B cell (primary cell): ENCODE measurements around the gene LSP1. TPM values are rescaled to one million over a fixed set of nuclear protein-coding genes. Genes with fewer than 3 reads are reported as not detected.

Experiments
- ATAC-seq: fragments of 200-7000 bp; cut with Tn5 transposase; one replicate; pipeline ENCODE4 v1.10.0; 2021; ENCODE audit warnings: low read depth, mild to moderate bottlenecking, moderate number of reproducible peaks, moderate library complexity
- CTCF ChIA-PET: fragments of 350-600 bp; sonication (Branson Sonifier 250); formaldehyde crosslinking; loops from one replicate; lab custom pipeline; 2021; ENCODE audit warnings: antibody characterized with exemption, inconsistent platforms; lab: Charles Lee
- POLR2A ChIA-PET: fragments of 350-600 bp; sonication (Branson Sonifier 250); formaldehyde crosslinking; loops from one replicate; lab custom pipeline; 2021; ENCODE audit warnings: antibody characterized with exemption; lab: Charles Lee
- DNase-seq: peaks from one replicate; pipeline ENCODE4 v3.0.0; 2013
- H2AFZ ChIP-seq: 2 replicates; pipeline ENCODE4 v1.6.1; 2012; ENCODE audit warnings: mild to moderate bottlenecking, low read depth, low read length; ENCODE audit not compliant: insufficient read depth, poor library complexity, severe bottlenecking
- H3K27ac ChIP-seq, 2 donors: 1 replicate in 1 of 2; 2 replicates in 1 of 2; pipeline ENCODE4 v1.5.1; 2012 to 2013; ENCODE audit warnings: low read length in 2 of 2, mild to moderate bottlenecking in 2 of 2, moderate library complexity in 1 of 2
- H3K27me3 ChIP-seq, 4 experiments: fragments of 200-600 bp in 1 of 4; sonication (generic) in 1 of 4; replicated peaks in 1 of 4; 1 replicate in 2 of 4; 2 replicates in 2 of 4; pipeline versions ENCODE4 v1.6.1 to v1.7.0; 2013 to 2016; ENCODE audit warnings: low read length in 3 of 4, mild to moderate bottlenecking in 2 of 4, mixed read lengths in 1 of 4, moderate library complexity in 1 of 4; ENCODE audit not compliant: insufficient read depth in 4 of 4, control insufficient read depth in 3 of 4; ENCODE audit errors: control extremely low read depth in 1 of 4
- H3K36me3 ChIP-seq, 2 experiments: replicated peaks in 1 of 2; 1 replicate in 1 of 2; 2 replicates in 1 of 2; pipeline versions ENCODE4 v1.6.1 to v1.7.1; 2013; ENCODE audit warnings: low read length in 1 of 2; ENCODE audit not compliant: insufficient read depth in 2 of 2, control insufficient read depth in 1 of 2; ENCODE audit errors: control extremely low read depth in 1 of 2, extremely low read depth in 1 of 2
- H3K4me1 ChIP-seq, 2 donors: fragments of 200-600 bp in 1 of 2; sonication (generic) in 1 of 2; 1 replicate in 1 of 2; 2 replicates in 1 of 2; pipeline versions ENCODE4 v1.5.1 to v1.6.1; 2013 to 2017; ENCODE audit warnings: low read length in 2 of 2; ENCODE audit not compliant: control insufficient read depth in 2 of 2, insufficient read depth in 2 of 2
- H3K4me2 ChIP-seq: replicated peaks from 2 replicates; pipeline ENCODE3; 2012; ENCODE audit warnings: mild to moderate bottlenecking, low read depth, low read length; ENCODE audit not compliant: poor library complexity, severe bottlenecking
- H3K4me3 ChIP-seq, 5 experiments: fragments of 200-600 bp in 1 of 5; sonication (generic) in 1 of 5; 1 replicate in 3 of 5; 2 replicates in 2 of 5; pipeline versions ENCODE4 v1.5.1 to v1.7.0; 2011 to 2016; ENCODE audit warnings: low read length in 4 of 5, mild to moderate bottlenecking in 4 of 5, low read depth in 2 of 5, control low read depth in 1 of 5, moderate library complexity in 1 of 5; ENCODE audit not compliant: insufficient read depth in 1 of 5; ENCODE audit errors: control extremely low read depth in 1 of 5, extremely low read depth in 1 of 5
- H3K79me2 ChIP-seq: fragments of 200-600 bp; sonication (generic); one replicate; pipeline ENCODE4 v1.6.0; 2016; ENCODE audit warnings: low read length; ENCODE audit not compliant: control insufficient read depth, insufficient read depth
- H3K9ac ChIP-seq: fragments of 200-600 bp; sonication (generic); 2 replicates; pipeline ENCODE4 v1.6.1; 2017; ENCODE audit warnings: mild to moderate bottlenecking, low read length, moderate library complexity
- H3K9me3 ChIP-seq, 3 donors: one replicate each; pipeline versions ENCODE4 v1.6.1 to v1.7.1; 2013; ENCODE audit warnings: low read length in 2 of 3; ENCODE audit not compliant: control insufficient read depth in 2 of 3, insufficient read depth in 1 of 3; ENCODE audit errors: control extremely low read depth in 1 of 3
- H4K20me1 ChIP-seq: 2 replicates; pipeline ENCODE4 v1.6.0; 2012; ENCODE audit warnings: mild to moderate bottlenecking, low read length; ENCODE audit not compliant: insufficient read depth, control insufficient read depth, poor library complexity, severe bottlenecking
- H3K27ac Mint-ChIP-seq: one replicate; pipeline ENCODE4 v1.8.0; 2021; ENCODE audit warnings: mixed read lengths
- H3K27me3 Mint-ChIP-seq: one replicate; pipeline ENCODE4 v1.8.0; 2021; ENCODE audit warnings: mixed read lengths
- H3K4me1 Mint-ChIP-seq: one replicate; pipeline ENCODE4 v1.8.0; 2021; ENCODE audit warnings: mixed read lengths
- H3K4me3 Mint-ChIP-seq: one replicate; pipeline ENCODE4 v1.8.0; 2021; ENCODE audit warnings: mixed read lengths
- H3K9me3 Mint-ChIP-seq: one replicate; pipeline ENCODE4 v1.8.0; 2022; ENCODE audit warnings: mixed read lengths; ENCODE audit not compliant: insufficient read depth
- EZH2 ChIP-seq: IDR thresholded peaks from 2 replicates; pipeline ENCODE4 v1.6.1; 2012; ENCODE audit warnings: borderline replicate concordance, low read depth, mild to moderate bottlenecking, moderate library complexity, low read length; ENCODE audit not compliant: insufficient read depth, poor library complexity, severe bottlenecking
- WGBS: methylation state at CpG from one replicate; pipeline ENCODE4 v1.1.5; 2013; ENCODE audit warnings: missing lambda C conversion rate; ENCODE audit not compliant: insufficient coverage; 5-methylcytosine and 5-hydroxymethylcytosine counted together
- intact Hi-C: fragments of 100-400 bp; cut with micrococcal nuclease; formaldehyde crosslinking; loops from one replicate; pipeline ENCODE4 v1.10.0; 2022
- polyA plus RNA-seq: library from polyadenylated mRNA; depleted of rRNA; stranded (reverse); fragments of >200 nt; gene quantifications from 2 replicates; pipeline ENCODE4 v1.2.3, GENCODE V29; 2012
- total RNA-seq, 2 donors: library from RNA; stranded (reverse); fragments of 120-200 nt in 1 of 2; gene quantifications; 1 replicate in 1 of 2; 2 replicates in 1 of 2; pipeline versions ENCODE4 v1.2.3 to v1.2.4, GENCODE V29; 2013 to 2022
- TF ChIP-seq, protein P1 (sequence below): fragments of 200-600 bp; IDR thresholded peaks from one replicate; pipeline ENCODE4 v1.8.0; 2022; ENCODE audit warnings: antibody characterized with exemption, mild to moderate bottlenecking

The LSP1 gene
- total and polyA plus RNA-seq, 2 donors (not counting 1 experiment from before 2014, with no cell fraction given): 249 to 446 TPM

DNA sequence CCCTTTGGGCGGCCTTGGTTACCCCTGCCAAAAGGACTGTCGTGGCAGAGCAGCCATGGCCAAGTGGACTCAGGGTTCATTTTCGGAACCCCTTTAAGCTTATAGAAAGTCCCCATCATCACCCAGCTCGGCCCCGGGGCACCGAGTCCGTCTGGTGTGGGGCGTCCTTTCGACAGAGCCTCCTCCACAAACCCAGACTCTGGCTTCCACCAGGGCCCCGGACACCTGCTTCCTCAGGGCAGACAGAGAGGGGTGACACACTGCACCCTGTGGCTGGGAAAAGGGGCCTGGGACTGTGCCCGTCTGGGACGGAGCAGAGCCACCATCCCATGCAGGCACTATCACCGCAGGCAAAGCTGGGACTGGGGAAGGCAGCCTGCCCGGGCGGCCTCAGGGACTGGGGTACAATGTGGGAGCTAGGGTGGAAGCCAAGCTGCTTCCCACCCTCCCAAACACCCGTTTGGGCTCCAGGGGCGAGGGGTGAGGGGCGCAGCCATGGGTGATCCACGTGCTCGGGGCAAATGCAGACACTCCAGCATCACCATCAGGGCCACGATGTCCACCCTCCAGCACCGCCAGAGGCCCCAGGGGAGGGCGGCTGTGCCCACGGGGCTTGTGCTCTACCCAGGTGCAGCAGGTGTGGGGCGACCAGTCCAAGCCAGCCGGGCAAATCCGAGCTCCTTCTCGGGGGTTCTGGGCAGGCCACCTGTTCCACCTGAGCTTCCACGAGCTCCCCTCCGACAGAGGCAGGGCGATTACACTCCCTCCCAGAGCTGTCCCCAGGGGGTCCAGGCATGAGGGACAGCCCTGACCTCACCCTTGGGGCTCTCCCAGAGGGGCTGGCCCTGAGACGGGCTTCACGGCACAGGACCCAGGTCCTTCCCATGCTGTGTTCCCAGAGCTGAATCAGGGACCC, 82.5 kb downstream of the LSP1 start:
- TF ChIP-seq, protein P1, sequence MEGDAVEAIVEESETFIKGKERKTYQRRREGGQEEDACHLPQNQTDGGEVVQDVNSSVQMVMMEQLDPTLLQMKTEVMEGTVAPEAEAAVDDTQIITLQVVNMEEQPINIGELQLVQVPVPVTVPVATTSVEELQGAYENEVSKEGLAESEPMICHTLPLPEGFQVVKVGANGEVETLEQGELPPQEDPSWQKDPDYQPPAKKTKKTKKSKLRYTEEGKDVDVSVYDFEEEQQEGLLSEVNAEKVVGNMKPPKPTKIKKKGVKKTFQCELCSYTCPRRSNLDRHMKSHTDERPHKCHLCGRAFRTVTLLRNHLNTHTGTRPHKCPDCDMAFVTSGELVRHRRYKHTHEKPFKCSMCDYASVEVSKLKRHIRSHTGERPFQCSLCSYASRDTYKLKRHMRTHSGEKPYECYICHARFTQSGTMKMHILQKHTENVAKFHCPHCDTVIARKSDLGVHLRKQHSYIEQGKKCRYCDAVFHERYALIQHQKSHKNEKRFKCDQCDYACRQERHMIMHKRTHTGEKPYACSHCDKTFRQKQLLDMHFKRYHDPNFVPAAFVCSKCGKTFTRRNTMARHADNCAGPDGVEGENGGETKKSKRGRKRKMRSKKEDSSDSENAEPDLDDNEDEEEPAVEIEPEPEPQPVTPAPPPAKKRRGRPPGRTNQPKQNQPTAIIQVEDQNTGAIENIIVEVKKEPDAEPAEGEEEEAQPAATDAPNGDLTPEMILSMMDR: no peak
- TF ChIP-seq EZH2: no peak
- intact Hi-C loops: no loop called here
- ChIA-PET CTCF (no interaction called here), POLR2A (interaction anchor here (0.5 kb wide), 1 partner anchor 24 kb away, joined by 4 read pairs; no protein-coding TSS in a partner anchor)
- Histone ChIP-seq H3K27ac (no peak overlapping the region), H3K4me2 (no peak overlapping the region), H3K4me3 (no peak overlapping the region), H3K9ac (no peak overlapping the region), H4K20me1 (no peaks in the 10 kb centered on the region), H3K27me3 (peaks cover 0 to 9% (median 2%) of the 10 kb centered on the region in 4 experiments), H3K36me3 (no peaks in the 10 kb centered on the region), H2AFZ (no peak overlapping the region), H3K79me2 (no peaks in the 10 kb centered on the region), H3K4me1 (no peaks in the 10 kb centered on the region), H3K9me3 (no peaks in the 10 kb centered on the region)
- no peak for ATAC-seq
- 85% methylated on average over 31 of the region's 33 CpGs for WGBS
- Mint-ChIP-seq H3K9me3 (no peaks in the 10 kb centered on the region), H3K27me3 (peaks cover 23% of the 10 kb centered on the region), H3K27ac (no peak overlapping the region), H3K4me1 (peaks cover 3% of the 10 kb centered on the region), H3K4me3 (no peak overlapping the region)
- no peak for DNase-seq

DNA sequence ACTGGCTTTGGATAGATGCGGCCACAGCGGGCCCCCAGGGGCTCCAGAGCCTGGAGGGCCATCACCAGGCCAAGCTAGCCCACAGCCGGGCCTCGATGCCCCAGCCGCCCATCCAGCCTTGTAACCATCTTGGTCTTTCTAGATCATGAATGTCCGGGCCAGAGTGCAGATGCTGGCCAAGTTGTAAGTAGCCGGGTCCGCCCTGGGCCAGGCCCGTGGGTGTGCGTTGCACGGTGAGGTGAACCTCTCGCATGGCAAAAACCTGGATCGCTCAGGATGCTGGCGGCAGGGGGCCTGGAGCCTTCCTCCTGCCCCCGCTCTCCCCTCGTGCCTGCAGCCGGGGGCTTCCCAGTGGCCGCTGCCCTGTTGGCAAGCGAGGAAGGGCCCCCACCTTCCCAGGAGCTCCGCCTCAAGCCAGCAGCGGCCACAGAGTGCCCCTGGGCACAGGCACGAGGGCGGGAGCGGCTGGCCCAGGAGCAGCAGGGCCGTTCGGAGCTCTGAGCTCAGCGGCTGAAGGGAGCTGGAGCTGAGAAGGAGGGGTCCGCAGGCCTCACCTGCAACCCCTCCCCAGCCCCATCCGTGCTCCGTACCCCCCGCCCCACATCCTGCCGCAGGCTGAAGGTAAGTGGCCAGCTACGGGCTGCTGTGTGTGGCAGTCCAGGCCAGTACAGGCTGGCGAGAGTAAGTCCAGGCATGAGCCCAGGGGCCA, 83.3 kb downstream of the LSP1 start:
- Histone ChIP-seq H3K79me2 (no peaks in the 10 kb centered on the region), H2AFZ (no peak overlapping the region), H3K4me1 (no peaks in the 10 kb centered on the region), H3K27me3 (peaks cover 0 to 9% (median 2%) of the 10 kb centered on the region in 4 experiments), H3K9ac (no peak overlapping the region), H3K9me3 (no peaks in the 10 kb centered on the region), H3K4me2 (no peak overlapping the region), H3K27ac (no peak overlapping the region), H3K4me3 (no peak overlapping the region), H3K36me3 (no peaks in the 10 kb centered on the region), H4K20me1 (no peaks in the 10 kb centered on the region)
- 99% methylated on average over 28 of the region's 34 CpGs for WGBS
- Mint-ChIP-seq H3K4me3 (no peak overlapping the region), H3K27ac (no peak overlapping the region), H3K27me3 (peaks cover 22% of the 10 kb centered on the region), H3K9me3 (no peaks in the 10 kb centered on the region), H3K4me1 (peaks cover 3% of the 10 kb centered on the region)
- CTCF ChIA-PET: no interaction called here
- TF ChIP-seq EZH2: no peak
- TF ChIP-seq, protein P1: no peak
- no peak for DNase-seq
- ATAC-seq: no peak
- intact Hi-C loops: no loop called here
- POLR2A ChIA-PET: no interaction called here
